ENCODE measurements around the gene CMPK1.

CMPK1 gene

DNA sequence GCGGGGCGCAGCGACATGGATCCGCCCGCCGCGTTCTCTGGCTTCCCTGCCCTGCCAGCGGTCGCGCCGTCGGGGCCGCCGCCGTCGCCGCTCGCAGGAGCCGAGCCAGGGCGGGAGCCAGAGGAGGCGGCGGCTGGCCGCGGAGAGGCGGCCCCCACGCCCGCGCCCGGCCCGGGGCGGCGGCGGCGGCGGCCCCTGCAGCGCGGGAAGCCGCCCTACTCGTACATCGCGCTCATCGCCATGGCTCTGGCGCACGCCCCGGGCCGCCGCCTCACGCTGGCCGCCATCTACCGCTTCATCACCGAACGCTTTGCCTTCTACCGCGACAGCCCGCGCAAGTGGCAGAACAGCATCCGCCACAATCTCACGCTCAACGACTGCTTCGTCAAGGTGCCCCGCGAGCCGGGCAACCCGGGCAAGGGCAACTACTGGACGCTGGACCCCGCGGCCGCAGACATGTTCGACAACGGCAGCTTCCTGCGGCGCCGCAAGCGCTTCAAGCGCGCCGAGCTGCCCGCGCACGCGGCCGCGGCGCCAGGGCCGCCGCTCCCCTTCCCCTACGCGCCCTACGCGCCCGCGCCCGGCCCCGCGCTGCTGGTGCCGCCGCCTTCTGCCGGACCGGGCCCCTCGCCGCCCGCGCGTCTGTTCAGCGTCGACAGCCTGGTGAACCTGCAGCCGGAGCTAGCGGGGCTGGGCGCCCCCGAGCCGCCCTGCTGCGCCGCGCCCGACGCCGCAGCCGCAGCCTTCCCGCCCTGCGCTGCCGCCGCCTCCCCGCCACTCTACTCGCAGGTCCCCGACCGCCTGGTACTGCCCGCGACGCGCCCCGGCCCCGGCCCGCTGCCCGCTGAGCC lies 83.0 kb downstream of the CMPK1 start:
- H3K27ac ChIP-seq: no peak overlapping the region
- no peak for TF ChIP-seq ZFX (IDR thresholded peaks at IDR 0.05; ENCODE audit: borderline replicate concordance)
- TF ChIP-seq, protein P1, sequence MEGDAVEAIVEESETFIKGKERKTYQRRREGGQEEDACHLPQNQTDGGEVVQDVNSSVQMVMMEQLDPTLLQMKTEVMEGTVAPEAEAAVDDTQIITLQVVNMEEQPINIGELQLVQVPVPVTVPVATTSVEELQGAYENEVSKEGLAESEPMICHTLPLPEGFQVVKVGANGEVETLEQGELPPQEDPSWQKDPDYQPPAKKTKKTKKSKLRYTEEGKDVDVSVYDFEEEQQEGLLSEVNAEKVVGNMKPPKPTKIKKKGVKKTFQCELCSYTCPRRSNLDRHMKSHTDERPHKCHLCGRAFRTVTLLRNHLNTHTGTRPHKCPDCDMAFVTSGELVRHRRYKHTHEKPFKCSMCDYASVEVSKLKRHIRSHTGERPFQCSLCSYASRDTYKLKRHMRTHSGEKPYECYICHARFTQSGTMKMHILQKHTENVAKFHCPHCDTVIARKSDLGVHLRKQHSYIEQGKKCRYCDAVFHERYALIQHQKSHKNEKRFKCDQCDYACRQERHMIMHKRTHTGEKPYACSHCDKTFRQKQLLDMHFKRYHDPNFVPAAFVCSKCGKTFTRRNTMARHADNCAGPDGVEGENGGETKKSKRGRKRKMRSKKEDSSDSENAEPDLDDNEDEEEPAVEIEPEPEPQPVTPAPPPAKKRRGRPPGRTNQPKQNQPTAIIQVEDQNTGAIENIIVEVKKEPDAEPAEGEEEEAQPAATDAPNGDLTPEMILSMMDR (IDR thresholded peaks at IDR 0.05): no peak

DNA sequence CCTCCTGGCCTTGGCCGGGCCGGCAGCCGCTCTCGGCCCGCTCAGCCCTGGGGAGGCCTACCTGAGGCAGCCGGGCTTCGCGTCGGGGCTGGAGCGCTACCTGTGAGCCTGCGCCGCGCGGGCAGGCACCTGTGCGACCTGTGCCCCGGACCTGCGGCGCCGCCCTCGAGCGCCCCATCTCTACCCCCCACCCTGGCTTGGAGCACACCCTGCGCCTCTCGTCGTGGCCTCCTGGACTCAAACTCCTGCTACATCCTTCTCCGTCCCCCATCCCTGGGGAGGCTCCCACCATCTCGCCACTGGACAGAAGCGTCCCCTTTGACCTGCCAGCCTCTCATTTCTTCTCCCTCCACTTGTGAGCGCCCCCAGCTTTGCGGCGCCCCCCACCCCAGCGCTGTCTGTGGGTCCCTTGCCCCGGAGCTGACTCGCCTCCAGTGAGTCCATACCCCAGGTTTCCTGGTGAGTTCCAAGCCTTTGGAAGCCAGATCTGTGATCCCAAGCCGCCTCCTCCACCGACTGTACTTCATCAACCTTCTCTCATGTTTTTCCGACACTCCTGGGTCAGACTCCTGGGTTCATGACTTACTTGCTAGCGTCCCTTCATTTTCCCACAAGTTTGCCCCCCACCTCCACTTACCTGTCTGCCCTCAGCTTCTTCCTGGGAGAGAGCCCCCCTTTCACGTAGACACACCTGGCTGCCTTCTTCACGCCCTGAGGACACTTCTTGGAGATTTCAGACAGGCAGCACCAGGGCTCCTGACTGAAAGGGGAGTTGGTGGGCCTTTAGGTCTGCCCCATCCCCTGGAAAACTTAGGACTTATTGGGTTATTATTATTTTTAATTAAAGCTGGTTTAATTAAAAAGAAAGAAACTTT lies 83.8 kb downstream of the CMPK1 start:
- TF ChIP-seq, protein P1 (IDR thresholded peaks at IDR 0.05): no peak
- TF ChIP-seq ZFX (IDR thresholded peaks at IDR 0.05; ENCODE audit: borderline replicate concordance): no peak
- H3K27ac ChIP-seq: no peak overlapping the region

DNA sequence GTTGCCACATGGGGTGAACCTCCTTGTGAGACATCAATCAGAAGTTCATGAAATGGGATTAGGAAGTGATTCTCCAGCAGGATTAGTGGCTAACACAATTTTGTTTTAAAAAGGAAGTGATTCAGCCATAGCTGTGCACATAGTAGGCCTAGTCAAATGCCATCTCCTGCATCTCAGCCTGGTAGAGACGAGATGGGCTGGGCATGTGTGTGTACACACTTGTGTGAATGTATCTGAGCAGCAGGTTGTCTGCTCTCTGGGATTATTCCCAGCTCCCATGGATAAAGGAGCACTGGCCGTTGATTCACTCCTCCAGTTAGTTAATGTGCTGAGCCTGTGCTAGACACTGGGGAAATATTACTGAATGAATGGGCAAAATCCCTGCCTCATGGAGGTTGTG lies 84.5 kb downstream of the CMPK1 start:
- TF ChIP-seq ZFX (IDR thresholded peaks at IDR 0.05; ENCODE audit: borderline replicate concordance): no peak
- TF ChIP-seq, protein P1 (IDR thresholded peaks at IDR 0.05): no peak
- no peak overlapping the region for H3K27ac ChIP-seq

DNA sequence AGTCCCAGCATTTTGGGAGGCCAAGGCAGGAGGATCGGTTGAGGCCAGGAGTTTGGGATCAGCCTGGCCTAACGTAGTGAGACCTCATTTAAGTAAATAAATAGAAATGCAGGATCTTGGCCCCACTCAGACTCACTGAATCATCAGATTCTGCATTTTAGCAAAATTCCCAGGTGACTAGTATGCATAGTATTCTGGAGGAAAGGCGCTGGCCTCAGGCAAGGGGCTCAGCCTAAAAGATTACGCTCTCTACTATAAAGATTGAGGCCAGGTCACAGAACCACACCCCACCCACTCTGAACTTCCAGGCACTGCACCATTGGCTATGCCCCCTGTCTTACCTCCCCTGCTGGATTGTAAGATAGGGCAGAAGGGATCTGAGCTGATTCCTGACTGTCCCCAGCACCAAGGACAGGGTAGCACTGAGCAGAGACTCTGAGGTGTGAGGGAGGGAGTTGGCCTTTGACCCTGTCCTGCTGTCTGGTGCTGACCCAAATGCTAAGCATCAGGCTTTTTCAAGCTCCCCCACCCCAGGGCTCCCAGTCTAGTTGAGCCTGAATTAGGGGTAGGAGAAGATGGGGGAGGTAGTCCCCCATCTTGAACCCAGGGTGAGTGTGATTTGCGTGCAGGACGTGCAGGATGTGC lies 85.2 kb downstream of the CMPK1 start:
- no peak overlapping the region for H3K27ac ChIP-seq
- TF ChIP-seq ZFX (IDR thresholded peaks at IDR 0.05; ENCODE audit: borderline replicate concordance): no peak
- TF ChIP-seq, protein P1 (IDR thresholded peaks at IDR 0.05): no peak

DNA sequence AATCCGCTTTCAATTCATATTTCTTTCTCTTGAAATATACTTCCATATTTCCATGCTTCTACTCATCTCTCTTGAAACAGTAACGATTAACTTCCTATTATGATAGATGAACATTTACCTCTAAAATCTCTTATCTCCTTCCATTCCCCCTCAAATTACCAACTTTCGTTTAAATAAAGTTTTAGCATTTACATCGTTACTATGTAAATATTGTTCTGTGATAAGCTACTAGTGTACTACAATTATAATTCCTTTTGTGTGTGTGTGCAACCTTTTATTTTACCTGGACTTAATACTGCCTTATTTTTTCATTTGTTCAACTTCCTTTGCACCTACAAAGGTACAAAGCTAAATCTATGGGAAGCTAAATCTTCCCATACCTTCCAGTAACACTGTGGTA lies 87.0 kb downstream of the CMPK1 start:
- no peak overlapping the region for H3K27ac ChIP-seq
- no peak for TF ChIP-seq ZFX (IDR thresholded peaks at IDR 0.05; ENCODE audit: borderline replicate concordance)
- TF ChIP-seq, protein P1 (IDR thresholded peaks at IDR 0.05): no peak

DNA sequence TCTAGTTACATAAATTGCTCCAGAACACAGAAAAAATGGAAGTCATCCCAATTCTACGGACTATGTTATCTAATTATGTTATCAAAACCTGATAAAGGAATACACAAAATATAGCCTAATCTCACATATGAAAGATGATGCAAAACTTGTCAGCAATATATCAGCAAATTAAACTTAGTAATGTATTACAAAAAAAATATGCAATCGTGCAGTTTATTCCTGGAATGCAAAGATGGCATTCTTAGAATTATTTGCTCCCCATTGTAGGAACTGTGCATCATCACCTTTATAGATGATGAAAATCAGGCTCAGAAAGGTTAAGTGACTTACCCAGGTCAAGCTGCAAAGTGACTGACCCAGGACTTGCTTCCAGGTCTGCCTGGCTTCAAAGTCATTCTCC lies 90.3 kb downstream of the CMPK1 start:
- TF ChIP-seq ZFX (IDR thresholded peaks at IDR 0.05; ENCODE audit: borderline replicate concordance): no peak
- TF ChIP-seq, protein P1 (IDR thresholded peaks at IDR 0.05): no peak
- no peak overlapping the region for H3K27ac ChIP-seq
